GM19395 (cell line): ENCODE measurements around the gene CDH5.
"Not testable (repeated sequence)": the region's sequence is repeated elsewhere in the genome, so short reads cannot be mapped to it uniquely, and the experiment has no call there.

Source experiments
- ATAC-seq: cut with Tn5 transposase; IDR thresholded peaks from one replicate; pipeline ENCODE4 v1.9.1; 2021; ENCODE audit warnings: mild to moderate bottlenecking, moderate library complexity; ENCODE audit not compliant: unreplicated experiment

The CDH5 gene

GRCh38 chr16:66366433-66367299 lies at the start of gene CDH5:
TSS of gene CDH5 (plus strand) at chr16:66366691. CDS start at chr16:66379338, 12,647 bp downstream.
- no peak for ATAC-seq

- no peak for ATAC-seq
Observed at GRCh38 chr16:66318505-66318904, 48.0 kb upstream of the CDH5 start.

GRCh38 chr16:66320774-66321173 lies 45.7 kb upstream of the CDH5 start:
- no peak for ATAC-seq

GRCh38 chr16:66322174-66322573 lies 44.3 kb upstream of the CDH5 start:
- peak; percentile 87 for ATAC-seq

GRCh38 chr16:66324815-66325515 lies 41.5 kb upstream of the CDH5 start:
- no peak for ATAC-seq

- ATAC-seq = no peak
Observed at GRCh38 chr16:66325717-66326376, 40.6 kb upstream of the CDH5 start.

GRCh38 chr16:66326991-66327513 lies 39.4 kb upstream of the CDH5 start:
- no peak for ATAC-seq

GRCh38 chr16:66328282-66328681 lies 38.2 kb upstream of the CDH5 start:
- ATAC-seq = no peak

- not testable (repeated sequence) for ATAC-seq
Observed at GRCh38 chr16:66331464-66331863, 35.0 kb upstream of the CDH5 start.

- no peak for ATAC-seq
Observed at GRCh38 chr16:66332634-66333610, 33.6 kb upstream of the CDH5 start.

- no peak for ATAC-seq
Observed at GRCh38 chr16:66334853-66335574, 31.5 kb upstream of the CDH5 start.

- ATAC-seq = no peak
Observed at GRCh38 chr16:66335704-66336329, 30.7 kb upstream of the CDH5 start.

GRCh38 chr16:66337463-66338188 lies 28.9 kb upstream of the CDH5 start:
- ATAC-seq = no peak

- ATAC-seq = no peak
Observed at GRCh38 chr16:66342294-66342900, 24.1 kb upstream of the CDH5 start.

GRCh38 chr16:66344533-66345145 lies 21.9 kb upstream of the CDH5 start:
- ATAC-seq = no peak

GRCh38 chr16:66346221-66346620 lies 20.3 kb upstream of the CDH5 start:
- no peak for ATAC-seq

- no peak for ATAC-seq
Observed at GRCh38 chr16:66352304-66352703, 14.2 kb upstream of the CDH5 start.

GRCh38 chr16:66353055-66353454 lies 13.4 kb upstream of the CDH5 start:
- no peak for ATAC-seq
